Measurements from ENCODE around the gene ITPR2.
"Not testable (repeated sequence)": the region's sequence is repeated elsewhere in the genome, so short reads cannot be mapped to it uniquely, and the experiment has no call there.

ITPR2 gene

DNA sequence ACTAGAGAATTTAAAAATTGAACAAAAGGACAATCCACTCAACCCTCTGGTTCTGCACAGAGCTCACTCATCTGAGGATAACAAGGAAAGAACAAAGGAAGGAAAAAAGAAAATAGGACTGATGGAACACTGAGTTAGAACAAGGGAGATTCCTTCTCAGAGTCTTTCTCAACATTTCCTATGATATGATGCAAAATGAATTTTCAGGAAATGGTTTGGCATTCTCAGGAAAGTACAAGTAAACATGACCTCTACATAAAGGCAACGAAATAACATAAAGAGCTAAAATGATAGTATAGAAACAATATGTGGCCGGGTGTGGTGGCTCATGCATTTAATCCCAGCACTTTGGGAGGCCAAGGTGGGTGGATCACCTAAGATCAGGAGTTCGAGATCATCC, 135.8 kb downstream of the ITPR2 start:
- no peak for DNase-seq

DNA sequence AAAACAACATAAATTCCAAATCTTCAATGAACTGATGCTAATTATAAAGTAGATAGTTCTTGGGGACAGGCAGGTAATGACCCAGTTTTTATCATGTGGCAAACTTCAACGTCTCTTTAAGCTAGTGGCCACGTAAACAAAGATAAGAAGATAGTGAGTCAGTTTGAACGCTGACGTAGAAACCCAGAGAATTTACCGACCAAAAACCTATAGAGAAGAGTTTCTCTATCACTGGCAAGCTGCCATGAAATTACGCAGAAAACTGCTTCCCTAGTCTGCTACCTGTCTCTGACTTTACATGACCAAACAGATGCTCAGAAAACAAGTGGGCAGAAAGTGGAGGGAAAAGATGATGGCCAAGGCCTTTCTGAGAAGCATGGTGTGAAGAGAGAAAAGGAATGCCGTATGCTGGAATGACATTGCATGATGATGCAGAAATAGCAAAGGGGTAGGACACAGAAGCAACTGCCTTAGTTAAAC, 136.3 kb downstream of the ITPR2 start:
- DNase-seq, result no peak

DNA sequence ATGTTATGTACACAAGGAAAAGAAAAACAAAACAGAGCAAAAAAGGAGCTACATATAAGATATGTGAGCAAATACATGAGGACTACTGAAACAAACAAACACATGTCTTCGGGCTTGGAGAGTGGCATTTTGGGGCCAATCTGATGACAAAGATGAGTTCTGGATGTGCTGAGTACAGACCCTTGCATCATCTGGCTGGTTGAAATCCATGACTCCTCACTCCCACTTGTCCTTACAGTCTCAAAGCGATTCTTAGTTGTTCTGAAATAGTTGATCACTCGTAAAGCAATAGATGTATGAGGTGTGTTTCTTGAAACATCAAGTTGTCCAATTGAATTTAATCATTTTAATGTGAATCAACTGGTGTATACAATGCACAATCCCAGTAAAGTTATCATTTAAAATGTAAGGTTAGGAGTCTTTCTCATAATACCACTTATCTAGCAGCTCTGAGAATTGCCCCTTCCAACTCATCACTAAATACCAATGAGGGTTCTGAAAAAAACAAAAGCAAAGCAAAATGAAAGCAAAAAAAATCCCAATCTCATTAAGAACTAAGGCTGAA, 136.9 kb downstream of the ITPR2 start:
- DNase-seq, result no peak

DNA sequence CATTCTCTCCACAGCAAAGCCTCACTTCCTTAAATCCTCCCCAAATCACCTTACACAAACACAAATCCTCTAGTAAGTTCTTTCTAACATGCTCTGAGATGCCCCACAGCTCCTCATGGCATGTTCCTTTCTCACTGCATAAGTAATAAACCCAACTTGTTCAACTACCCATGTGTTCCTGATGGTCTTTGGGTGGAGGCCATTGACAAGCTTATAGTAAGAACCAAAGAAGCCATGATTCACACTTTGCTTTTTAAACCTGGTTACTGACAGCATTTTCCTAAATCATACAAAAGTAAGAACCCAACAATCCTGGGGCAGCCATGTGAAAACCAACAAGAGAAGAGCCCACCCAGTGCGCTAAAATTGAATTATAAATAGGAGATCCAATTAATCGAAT, 138.6 kb downstream of the ITPR2 start:
- DNase-seq, result no peak

DNA sequence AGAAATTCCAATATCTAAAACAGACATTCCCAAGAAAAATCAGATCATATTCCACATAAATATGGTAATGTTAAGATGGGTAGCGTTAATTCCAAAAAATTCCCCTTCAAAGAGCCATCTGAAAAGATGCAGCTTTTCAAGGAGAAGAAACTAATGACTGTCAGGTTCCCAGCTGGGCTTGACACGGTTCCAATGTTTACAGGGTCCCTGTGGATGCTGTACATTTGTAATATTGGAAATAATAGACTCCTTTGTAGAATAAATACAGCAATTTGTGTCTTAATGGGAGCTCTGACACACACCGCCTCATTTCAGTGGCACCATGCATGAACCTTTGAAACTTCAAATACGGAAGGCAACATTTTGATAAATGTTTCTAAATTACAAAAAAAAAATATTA, 140.6 kb downstream of the ITPR2 start:
- DNase-seq, result no peak

DNA sequence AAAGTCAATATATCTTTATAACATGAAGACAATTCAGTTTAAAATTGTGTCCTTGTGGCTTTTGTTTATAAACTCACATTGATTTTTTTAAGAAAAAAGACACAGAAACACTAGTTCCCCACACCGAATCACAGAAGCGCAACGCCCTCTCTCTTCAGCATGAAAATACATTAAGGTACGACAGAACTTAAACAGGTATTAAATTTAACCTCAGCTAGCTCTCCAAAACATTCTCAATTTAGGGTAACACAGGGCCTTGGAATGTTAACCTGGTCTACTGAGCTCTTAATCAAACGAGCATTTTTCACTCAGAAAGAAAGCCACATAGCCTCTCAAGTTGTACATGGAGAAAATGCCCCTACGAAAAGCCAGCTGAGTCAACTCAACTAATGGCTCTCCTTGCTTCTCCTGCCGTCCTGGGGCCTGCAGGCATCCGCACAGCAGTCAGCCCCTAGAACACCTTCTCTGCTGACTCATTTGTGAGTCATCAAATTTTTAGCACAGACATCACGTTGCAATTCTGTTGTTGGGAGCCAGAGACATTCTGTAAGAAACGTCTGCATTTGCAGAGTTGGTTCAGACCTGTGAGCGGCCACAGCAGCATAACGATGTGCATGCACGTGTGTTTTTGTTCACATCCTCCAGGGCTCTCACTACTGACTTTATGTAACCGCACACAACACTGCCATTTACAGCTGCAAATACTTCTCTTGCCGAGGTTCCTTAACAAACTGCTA, 141.6 kb downstream of the ITPR2 start:
- DNase-seq, result no peak

DNA sequence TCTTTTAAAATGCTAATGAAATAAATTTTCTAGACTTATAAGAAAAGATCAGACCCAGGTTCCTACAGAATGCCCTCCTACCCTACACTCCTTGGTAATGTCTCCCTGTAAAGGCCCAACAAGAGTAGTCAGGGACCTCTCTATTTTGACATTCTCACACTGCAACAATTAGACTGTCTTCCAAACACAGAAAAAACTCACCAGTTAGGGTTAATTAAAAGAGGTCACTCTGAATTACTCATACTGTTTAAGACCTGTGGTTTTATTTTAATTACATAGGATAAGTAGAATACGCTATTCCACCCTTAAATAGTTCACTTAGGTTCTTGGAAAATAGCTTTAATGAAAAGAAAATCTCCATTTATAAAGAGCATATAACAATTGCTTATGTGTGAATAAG, 142.4 kb downstream of the ITPR2 start:
- DNase-seq, result no peak

DNA sequence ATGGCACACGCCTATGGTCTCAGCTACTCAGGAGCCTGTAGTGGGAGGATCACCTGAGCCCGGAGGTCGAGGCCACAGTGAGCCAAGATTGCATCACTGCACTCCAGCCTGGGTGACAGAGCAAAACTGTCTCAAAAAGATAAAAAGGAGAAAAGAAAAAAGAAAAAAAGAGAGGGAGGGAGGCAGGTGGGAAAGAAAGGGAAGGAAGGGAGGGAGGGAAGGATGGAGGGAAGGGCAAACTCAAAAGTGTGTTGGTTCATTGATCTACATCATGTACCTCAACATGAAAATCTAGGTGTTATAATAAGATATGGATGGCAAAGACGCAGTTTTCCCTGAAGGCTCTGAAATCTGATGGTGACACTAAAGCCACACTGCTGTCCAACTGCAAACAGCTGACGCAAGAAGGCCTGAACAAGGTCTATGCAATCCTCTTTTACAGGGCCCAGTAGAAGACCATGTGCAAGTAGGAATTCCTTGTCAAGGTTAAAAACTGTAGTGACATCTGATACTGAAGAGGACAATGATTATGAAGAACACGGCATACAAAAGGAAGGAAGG, 143.6 kb downstream of the ITPR2 start:
- no peak for DNase-seq

DNA sequence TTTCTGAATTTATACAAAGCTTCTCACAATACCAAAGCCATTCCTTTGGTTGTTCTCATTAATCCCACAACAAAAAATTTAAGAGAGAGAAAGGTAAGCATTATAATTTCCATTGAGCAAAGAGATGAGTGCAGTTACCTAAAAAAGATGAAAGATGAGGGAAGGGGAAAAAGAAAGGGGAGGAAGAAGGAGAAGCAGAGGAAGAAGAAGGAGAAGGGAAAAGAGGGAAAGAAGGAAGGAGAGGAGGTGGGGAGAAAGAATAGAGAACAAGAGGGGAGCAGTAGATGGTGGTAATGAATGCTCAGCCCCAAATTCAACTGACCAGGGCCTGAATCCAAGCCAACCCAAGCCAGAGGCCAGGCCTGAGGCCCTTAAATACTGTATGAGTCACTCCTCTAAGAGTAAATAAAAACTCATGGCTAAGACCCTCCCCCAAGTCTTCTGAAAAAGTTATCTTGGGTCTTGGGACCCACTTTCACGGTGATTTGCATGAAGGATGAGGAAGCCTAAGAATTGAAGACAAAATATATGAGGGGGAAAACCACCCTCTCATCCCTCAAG, 144.6 kb downstream of the ITPR2 start:
- DNase-seq, result no peak

DNA sequence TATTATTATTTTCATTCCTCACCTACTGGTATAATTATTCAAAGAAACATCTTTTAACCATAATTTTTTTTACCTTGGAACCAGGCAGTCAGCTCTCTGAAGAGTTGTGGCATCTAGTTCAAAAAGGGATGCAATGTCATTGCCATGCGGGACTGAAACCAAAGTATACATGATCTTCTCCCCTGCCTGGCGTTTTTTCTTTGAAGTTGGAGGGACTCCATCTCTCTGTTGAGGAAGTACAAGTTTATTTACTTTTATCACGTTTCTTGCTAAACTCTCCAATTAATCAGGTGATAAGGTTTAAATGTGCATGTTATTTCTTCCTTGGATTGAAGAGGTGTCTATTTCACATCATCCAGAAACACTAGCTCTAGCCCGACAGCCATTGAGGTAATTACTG, 146.6 kb downstream of the ITPR2 start:
- no peak for DNase-seq

DNA sequence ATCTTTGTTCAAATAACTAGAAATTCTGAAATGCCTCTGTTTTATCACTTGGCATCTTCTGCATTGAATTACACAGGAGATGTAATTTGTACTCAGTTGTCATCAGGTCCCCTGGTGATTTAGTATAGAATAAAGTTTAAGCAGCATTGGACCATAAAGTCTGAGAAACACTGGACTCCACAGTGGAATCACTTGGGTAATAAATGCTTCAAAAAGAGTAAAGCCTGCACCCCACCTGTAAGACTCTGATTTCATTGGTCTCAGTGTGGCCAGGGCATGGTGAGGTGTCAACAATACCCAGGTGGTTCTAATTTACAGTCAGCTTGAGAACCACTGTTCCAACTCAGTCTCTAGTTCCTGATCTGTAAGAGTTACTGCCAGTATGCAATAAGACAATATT, 148.9 kb downstream of the ITPR2 start:
- no peak for DNase-seq

DNA sequence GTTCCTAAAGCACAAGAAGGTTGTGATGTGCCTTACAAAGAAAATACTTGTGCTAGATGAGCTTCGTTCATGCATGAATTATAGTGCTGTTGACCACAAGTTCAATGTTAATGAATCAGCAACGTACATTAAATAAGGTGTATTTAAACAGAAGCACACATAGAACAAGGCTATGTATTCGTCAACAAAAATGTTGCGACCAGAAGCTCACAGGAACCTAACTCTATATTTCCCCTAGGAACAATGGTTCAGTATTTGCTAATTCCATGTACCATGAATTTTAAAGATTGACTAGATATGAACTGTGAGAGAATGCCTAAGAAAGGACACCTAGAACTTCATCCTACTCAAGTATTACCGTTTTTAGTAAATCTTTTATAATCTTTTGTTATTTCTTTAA, 149.6 kb downstream of the ITPR2 start:
- no peak for DNase-seq

DNA sequence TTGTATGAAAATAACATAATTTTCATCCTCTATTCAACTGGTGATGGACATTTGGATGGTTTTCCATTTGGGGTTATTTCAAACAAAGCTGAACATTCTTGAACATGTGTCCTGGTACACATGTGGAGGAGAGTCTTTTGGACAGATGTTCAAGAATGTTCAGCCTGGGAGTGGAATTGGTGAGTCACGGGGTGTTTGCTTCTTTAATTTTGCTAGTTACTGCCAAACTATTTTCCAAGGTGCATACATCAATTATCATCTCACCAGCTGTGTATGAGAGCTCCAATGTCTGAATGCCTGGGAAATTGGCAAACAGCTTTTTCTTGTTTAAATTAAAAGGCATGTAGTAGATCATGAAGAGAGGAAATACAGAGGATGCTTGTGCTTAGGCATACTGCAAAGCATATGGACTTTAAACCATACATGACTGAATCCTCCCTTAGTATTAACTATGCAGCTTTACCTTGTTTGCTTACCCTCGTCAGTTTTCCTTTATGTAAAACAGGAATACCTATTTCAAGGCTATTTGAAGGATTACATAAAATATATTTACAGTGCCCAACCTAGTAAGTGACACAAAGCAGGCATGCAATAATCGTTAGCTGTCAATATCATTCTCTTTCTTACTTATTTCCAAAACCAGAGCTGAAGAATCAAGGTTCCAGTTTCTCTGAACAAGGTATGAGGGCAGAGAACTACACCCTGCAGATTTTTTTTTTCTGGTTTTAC, 152.1 kb downstream of the ITPR2 start:
- no peak for DNase-seq

DNA sequence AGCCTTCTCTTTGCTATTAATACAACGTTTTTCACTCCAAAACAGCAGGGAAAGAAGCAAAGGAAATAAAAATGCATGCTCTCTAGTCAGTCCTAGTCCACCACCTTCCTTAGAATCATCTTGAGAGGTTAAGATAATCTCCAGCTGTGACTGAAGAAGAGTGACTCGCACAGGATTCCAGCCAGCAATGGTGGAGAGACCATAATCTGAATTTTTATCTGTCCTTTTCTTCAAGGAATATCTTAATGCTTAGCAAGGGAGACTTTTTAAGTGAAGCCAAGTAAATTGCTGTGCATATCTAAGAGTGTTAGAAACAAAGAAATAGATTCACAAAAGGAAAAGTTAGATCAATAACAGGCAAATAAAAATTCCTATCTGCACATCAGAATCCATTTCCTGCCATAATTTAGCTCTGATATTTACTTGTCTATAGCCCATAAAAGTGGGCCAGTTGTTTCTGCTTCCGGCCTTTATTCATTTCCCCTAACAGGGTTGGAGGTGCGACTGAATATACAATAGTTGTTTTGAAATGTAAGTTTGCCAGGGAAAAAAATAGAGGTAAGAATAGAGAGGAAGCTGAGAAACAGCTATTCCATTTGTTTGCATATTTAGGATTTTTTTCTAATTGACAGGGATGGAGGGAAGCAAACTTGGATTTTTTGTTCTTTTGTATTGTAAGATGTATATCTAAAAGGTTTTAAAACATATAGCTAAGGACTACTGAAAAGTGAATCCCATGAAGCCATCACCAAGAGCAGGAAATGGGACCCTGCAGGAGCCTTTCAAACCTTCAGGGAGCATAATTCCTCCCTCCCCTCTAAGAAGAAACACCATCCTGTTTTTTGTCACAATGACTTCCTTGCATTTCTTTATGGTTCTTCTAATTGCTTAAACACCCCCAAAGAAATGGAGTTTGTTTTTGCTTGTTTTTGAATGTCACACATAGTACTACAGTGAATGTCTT, 154.0 kb downstream of the ITPR2 start:
- DNase-seq, result no peak

DNA sequence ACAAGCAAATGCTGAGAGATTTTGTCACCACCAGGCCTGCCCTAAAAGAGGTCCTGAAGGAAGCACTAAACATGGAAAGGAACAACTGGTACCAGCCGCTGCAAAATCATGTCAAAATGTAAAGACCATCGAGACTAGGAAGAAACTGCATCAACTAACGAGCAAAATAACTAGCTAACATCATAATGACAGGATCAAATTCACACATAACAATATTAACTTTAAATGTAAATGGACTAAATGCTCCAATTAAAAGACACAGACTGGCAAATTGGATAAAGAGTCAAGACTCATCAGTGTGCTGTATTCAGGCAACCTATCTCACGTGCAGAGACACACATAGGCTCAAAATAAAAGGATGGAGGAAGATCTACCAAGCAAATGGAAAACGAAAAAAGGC, 161.5 kb downstream of the ITPR2 start:
- not testable (repeated sequence) for DNase-seq

DNA sequence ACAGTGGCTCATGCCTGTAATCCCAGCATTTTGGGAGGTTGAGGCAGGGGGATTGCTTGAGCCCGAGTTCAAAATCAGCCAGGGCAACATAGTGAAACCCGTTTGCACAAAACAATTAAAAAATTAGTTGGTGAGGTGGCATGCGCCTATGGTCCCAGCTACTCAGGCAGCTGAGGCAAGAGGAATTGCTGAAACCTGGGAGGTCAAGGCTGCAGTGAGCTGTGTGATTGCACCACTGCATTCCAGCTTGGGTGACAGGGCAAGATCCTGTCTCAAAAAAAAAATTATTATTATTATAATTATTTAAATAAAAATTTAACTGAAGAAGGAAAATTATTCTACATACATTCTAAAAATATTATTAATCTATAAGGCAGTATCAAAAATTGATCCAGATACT, 164.1 kb downstream of the ITPR2 start:
- DNase-seq, result no peak

DNA sequence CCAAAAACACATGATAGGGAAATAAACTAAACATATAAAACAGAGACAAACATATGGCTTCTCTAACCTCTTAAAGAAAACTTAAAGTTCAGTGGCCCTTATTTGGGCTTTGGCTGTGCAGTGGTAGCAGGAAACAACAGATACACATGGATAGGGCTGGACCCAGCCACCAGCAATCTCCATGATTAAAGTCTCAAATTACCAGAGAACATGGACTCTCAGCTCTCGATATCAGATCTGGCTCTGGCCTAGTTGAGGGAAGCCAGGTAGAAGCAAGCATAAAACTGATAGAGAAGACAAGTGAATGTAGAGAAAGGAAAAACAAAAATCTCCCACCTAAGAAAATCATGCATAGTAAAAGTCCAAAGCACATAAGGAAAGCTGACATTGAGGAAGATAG, 164.8 kb downstream of the ITPR2 start:
- DNase-seq, result no peak

DNA sequence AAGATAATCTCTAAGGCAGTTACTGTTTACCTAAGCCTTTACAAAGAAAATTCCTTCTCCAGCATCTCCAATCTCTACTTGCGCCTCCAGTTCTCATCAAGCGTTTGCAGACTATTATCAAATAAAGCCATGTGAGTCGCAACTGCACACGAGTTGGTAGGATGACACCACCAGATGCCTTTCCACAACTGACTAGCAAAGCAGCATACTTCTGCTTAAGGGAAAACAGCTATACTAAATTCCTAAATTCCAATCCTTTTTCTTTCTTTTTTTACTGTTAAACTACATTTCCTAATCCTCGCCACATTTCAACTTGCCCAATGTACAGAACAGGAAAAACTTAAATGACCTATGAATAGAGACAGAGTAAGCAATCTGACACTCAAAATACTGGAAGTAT, 166.7 kb downstream of the ITPR2 start:
- no peak for DNase-seq

DNA sequence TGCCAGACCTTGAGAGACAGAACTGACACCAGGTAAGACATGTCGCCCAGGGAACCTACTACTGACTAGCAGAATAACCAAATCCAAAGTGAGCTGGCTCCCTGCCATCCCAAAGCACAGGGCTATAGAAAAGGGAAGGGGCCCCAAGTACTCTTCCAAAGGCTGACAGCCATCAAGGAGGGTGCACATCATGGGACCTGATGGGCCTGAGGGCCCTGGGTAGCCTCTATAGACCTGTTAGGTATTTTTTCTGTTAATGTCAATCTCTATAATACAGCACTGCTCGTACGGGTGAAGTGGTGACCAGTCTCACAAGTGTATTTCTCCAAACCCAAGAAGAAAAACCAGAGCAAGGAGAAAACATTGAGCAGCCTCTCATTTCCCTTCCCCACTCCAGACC, 171.6 kb downstream of the ITPR2 start:
- no peak for DNase-seq

DNA sequence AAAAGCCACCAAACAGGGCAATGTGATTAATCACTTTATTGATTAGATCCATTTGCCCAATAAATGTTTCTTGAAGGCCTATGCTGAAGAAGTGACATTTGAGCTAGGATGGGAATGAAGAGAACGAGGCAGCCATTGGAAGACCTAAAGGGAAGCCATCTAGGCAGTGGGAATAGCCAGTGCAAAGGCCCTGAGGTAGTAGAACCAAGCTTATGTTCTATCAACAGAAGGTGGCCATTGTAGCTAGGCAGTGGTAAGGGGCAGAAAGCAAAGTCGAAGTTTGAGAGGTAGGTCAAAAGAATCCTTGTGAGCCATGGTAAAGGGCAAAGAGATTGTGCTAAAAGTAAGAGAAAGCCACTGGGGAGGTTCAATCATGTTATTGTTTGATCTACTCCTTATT, 173.1 kb downstream of the ITPR2 start:
- no peak for DNase-seq

DNA sequence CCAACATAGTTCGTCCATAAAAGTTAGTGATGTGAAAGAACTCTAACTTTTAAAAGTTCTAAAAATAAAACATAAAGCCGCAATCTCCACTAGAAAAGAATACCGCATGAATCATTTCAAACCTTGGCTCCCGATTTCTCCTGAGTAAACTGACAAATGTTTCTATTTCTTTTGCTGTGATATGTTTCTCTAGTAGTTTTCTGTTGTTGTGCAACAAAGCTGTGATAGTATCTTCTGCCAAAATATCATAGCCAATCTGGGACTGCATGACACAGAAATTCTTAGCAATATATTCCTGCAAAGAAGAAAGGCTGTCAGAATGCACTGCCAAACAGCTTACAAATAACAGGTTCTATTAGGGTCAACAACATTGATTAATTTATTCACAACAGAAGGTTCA, 174.0 kb downstream of the ITPR2 start:
- no peak for DNase-seq

DNA sequence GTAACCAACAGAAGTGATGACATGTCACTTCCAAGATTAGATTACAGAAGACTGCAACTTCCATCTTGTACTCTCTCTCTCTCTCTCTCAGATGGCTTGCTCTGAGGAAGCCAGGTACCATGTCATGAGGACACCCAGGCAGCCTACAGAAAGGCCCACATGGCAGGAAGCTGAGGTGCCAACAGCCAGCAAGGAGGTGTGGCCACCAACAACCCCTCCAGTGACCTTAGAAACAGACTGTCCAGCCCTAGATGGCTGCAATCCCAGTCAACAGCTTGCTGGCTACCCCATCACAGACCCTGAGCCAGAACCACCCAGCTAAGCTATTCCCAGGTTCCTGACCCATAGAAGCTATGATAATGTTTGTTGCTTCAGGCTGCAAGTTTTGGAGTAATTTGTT, 178.4 kb downstream of the ITPR2 start:
- no peak for DNase-seq
